Measurements from ENCODE around the gene AFG3L2. TPM values are rescaled to one million over a fixed set of nuclear protein-coding genes. Genes with fewer than 3 reads are reported as not detected.

Gene AFG3L2
- total and polyA plus RNA-seq, 2 experiments from 2014 or later = 44.1 to 60.8 TPM

GRCh38 chr18:12326711-12327460 is 50.1 kb downstream of the AFG3L2 start:
- H4K20me1 ChIP-seq (ENCODE audit: insufficient read depth, poor library complexity, severe bottlenecking) = no peaks in the 10 kb centered on the region
- H3K79me2 ChIP-seq = no peaks in the 10 kb centered on the region
- DNase-seq (ENCODE audit: low spot score) = no peak
- whole genome bisulfite sequencing (ENCODE audit: low lambda C conversion rate, missing lambda C conversion rate) = 98% methylated on average over 11 of the region's 12 CpGs
- H3K9me2 ChIP-seq (replicated peaks; ENCODE audit: insufficient read depth) = no peaks in the 10 kb centered on the region
- no peaks in the 10 kb centered on the region for H3K27me3 ChIP-seq
- H3K4me3 ChIP-seq = no peak overlapping the region
- no peak overlapping the region for H3K27ac ChIP-seq
- no peak overlapping the region for H3K4me2 ChIP-seq
- no peak overlapping the region for H2AFZ ChIP-seq
- no peaks in the 10 kb centered on the region for H3K36me3 ChIP-seq (replicated peaks; ENCODE audit: insufficient read depth, low read depth)
- TF ChIP-seq, protein P1, sequence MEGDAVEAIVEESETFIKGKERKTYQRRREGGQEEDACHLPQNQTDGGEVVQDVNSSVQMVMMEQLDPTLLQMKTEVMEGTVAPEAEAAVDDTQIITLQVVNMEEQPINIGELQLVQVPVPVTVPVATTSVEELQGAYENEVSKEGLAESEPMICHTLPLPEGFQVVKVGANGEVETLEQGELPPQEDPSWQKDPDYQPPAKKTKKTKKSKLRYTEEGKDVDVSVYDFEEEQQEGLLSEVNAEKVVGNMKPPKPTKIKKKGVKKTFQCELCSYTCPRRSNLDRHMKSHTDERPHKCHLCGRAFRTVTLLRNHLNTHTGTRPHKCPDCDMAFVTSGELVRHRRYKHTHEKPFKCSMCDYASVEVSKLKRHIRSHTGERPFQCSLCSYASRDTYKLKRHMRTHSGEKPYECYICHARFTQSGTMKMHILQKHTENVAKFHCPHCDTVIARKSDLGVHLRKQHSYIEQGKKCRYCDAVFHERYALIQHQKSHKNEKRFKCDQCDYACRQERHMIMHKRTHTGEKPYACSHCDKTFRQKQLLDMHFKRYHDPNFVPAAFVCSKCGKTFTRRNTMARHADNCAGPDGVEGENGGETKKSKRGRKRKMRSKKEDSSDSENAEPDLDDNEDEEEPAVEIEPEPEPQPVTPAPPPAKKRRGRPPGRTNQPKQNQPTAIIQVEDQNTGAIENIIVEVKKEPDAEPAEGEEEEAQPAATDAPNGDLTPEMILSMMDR (IDR thresholded peaks at IDR 0.05; ENCODE audit: poor library complexity) = no peak
- TF ChIP-seq EZH2phosphoT487 (IDR thresholded peaks at IDR 0.05; ENCODE audit: low read depth, severe bottlenecking, unreplicated experiment) (no peak), EZH2 (IDR thresholded peaks at IDR 0.05; ENCODE audit: borderline replicate concordance) (no peak)
- no peaks in the 10 kb centered on the region for H3K4me1 ChIP-seq (ENCODE audit: insufficient read depth)
- H3K9me3 ChIP-seq (ENCODE audit: low read depth) = no peaks in the 10 kb centered on the region

GRCh38 chr18:12325726-12326245 is 51.2 kb downstream of the AFG3L2 start:
- H2AFZ ChIP-seq = no peak overlapping the region
- no peak overlapping the region for H3K4me2 ChIP-seq
- no peak for TF ChIP-seq EZH2phosphoT487 (IDR thresholded peaks at IDR 0.05; ENCODE audit: low read depth, severe bottlenecking, unreplicated experiment)
- TF ChIP-seq, protein P1 (IDR thresholded peaks at IDR 0.05; ENCODE audit: poor library complexity) = no peak
- TF ChIP-seq EZH2 (IDR thresholded peaks at IDR 0.05; ENCODE audit: borderline replicate concordance) = no peak
- WGBS (ENCODE audit: low lambda C conversion rate, missing lambda C conversion rate) = 99% methylated on average over 28 of the region's 29 CpGs
- no peaks in the 10 kb centered on the region for H3K27me3 ChIP-seq
- no peak for DNase-seq (ENCODE audit: low spot score)
- no peaks in the 10 kb centered on the region for H3K36me3 ChIP-seq (replicated peaks; ENCODE audit: insufficient read depth, low read depth)
- H3K9me3 ChIP-seq (ENCODE audit: low read depth) = no peaks in the 10 kb centered on the region
- H3K4me3 ChIP-seq = no peak overlapping the region
- H3K79me2 ChIP-seq = no peaks in the 10 kb centered on the region
- no peaks in the 10 kb centered on the region for H3K4me1 ChIP-seq (ENCODE audit: insufficient read depth)
- H4K20me1 ChIP-seq (ENCODE audit: insufficient read depth, poor library complexity, severe bottlenecking) = no peaks in the 10 kb centered on the region
- H3K27ac ChIP-seq = no peak overlapping the region
- H3K9me2 ChIP-seq (replicated peaks; ENCODE audit: insufficient read depth) = no peaks in the 10 kb centered on the region

GRCh38 chr18:12324991-12325725 is 51.9 kb downstream of the AFG3L2 start:
- H3K36me3 ChIP-seq (replicated peaks; ENCODE audit: insufficient read depth, low read depth) = no peaks in the 10 kb centered on the region
- no peaks in the 10 kb centered on the region for H3K9me2 ChIP-seq (replicated peaks; ENCODE audit: insufficient read depth)
- TF ChIP-seq, protein P1 (IDR thresholded peaks at IDR 0.05; ENCODE audit: poor library complexity) = no peak
- TF ChIP-seq EZH2 (IDR thresholded peaks at IDR 0.05; ENCODE audit: borderline replicate concordance) = no peak
- TF ChIP-seq EZH2phosphoT487 (IDR thresholded peaks at IDR 0.05; ENCODE audit: low read depth, severe bottlenecking, unreplicated experiment) = no peak
- DNase-seq (ENCODE audit: low spot score) = no peak
- no peaks in the 10 kb centered on the region for H3K4me1 ChIP-seq (ENCODE audit: insufficient read depth)
- H4K20me1 ChIP-seq (ENCODE audit: insufficient read depth, poor library complexity, severe bottlenecking) = no peaks in the 10 kb centered on the region
- H3K27ac ChIP-seq = no peak overlapping the region
- H2AFZ ChIP-seq = no peak overlapping the region
- no peaks in the 10 kb centered on the region for H3K27me3 ChIP-seq
- 98% methylated on average over 54 of the region's 58 CpGs for WGBS (ENCODE audit: low lambda C conversion rate, missing lambda C conversion rate)
- H3K4me3 ChIP-seq = no peak overlapping the region
- no peak overlapping the region for H3K4me2 ChIP-seq
- no peaks in the 10 kb centered on the region for H3K79me2 ChIP-seq
- no peaks in the 10 kb centered on the region for H3K9me3 ChIP-seq (ENCODE audit: low read depth)
